Hematopoietic multipotent progenitor cell (in vitro differentiated cells): ENCODE measurements around the gene CNTNAP5. TPM values are rescaled to one million over a fixed set of nuclear protein-coding genes. Genes with fewer than 3 reads are reported as not detected.

Experiments
- DNase-seq, 3 donors: peaks; one replicate each; pipeline ENCODE4 v3.0.0-alpha.2; 2011 to 2015; ENCODE audit warnings: low read depth in 2 of 3, low spot score in 2 of 3
- total RNA-seq: library from RNA; depleted of rRNA; stranded (reverse); fragments of >200 nt; gene quantifications from one replicate; pipeline ENCODE4 v1.2.3, GENCODE V29; 2012

Gene CNTNAP5
- 0.27 TPM for total RNA-seq

GRCh38 chr2:124025171-124025580 is at the start of gene CNTNAP5:
Gene CNTNAP5, plus strand, starts transcription at chr2:124025287. Its CDS starts 364 bp downstream, at chr2:124025651.
- DNase-seq, result peak in 2 of 3 donors; percentile 70 to 79

DNA sequence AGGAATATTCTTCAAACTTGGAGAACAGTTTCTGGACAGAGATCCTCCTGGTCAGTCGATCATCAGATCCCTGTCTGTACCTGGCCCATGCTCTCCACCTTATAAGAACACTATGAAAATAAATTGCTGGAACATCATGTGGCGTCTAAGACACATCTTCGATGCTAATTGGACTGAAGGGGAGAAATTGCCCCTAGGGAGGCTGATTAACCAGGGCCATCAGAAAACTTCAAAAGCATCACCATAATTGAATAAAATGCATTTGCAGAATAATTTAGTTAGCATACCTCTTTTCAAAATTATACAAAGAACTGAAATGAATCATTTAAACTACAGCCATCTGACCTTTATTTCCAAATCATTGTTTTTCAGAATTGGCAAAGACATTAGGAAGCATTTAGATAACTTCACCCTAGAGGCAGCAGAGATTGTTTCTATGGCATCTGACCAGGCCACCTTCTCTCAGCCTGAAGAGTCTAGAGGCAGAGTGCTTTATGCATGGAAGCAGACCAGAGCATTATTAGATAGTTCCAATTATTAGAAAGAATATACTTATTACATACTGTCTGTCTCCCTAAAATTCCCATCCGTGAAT is 48.9 kb upstream of the CNTNAP5 start:
- no peak for DNase-seq

- peak in 2 of 3 donors; percentile 41 to 74 for DNase-seq
These were observed 31.3 kb upstream of the CNTNAP5 start for GRCh38 chr2:123993728-123994323.

DNA sequence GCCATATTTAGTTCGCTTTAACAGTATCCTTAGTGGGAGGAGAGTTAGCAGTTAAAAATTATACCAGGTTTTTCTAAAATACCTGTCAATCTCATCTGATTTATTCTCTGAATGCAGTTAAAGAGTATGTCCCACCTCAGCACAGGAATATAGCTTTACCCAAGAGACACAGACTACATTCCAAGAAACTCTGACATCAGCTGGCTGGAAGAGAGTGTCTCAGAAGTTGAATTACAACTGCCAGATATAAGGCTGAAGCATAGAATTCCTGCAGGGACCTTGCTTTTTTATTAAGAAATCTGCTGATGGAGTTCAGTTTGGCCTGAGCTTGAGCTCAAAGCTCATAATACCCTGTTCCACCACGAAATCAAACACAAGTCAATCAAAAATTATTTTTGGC is 25.4 kb upstream of the CNTNAP5 start:
- DNase-seq, result no peak

DNA sequence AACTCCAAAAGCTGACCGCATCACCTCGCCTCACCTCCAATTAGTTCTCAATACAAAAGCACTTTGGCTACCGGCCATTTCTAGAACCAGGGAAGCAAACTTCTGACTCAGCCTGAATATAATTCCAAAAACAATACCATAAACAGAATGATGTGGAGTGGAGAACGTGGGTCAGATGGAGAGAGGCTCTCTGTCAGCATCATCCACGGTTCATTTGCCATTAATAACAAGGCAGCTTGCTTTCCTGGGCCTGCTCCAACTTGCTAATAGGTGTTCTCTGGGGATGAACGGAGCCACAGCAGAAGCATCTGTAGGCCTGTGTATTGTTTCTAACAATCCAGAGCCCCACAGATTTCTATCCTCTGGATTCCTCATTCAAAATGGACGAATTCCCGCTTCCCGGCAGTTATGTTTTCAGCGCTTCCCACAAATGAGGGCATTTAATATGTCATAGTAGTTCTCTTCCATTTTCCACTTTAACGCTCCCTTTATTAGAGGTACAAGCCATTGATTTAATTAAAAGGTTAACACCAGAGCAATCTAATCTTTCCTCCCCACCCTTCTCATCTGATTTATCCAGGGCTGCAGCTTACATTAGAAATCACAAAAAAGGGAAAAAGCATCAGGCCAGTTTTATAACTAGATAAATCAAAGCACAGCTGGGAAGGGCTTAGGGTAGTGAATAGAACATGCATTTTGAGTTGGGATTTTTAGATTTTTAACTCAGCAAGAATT is 23.2 kb upstream of the CNTNAP5 start:
- no peak for DNase-seq

DNA sequence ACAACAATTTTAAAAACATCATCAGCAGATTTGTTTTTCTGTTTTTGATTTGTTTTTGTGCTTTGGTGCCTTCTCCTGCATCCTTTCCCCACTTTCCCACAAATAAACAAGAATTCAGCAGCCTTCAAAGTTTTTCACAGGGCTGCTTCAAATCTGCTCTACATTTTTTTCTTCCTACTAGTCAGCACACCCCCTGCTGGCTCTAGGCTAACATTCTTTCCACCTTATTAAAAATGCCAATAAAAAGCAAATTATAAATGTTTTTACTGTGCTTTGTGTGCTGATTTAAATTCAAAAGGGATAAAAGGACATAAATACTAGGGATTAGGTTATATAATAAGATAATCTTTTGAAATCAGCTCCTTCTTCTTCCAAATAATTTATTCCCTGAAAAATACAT is 6.2 kb upstream of the CNTNAP5 start:
- DNase-seq, result peak in 1 of 3 donors; percentile 55

GRCh38 chr2:124024561-124025170 is 421 bp upstream of the CNTNAP5 start:
- peak in 2 of 3 donors; percentile 7 to 10 for DNase-seq

GRCh38 chr2:124025891-124026434 is 876 bp downstream of the CNTNAP5 start:
- DNase-seq, result no peak

DNA sequence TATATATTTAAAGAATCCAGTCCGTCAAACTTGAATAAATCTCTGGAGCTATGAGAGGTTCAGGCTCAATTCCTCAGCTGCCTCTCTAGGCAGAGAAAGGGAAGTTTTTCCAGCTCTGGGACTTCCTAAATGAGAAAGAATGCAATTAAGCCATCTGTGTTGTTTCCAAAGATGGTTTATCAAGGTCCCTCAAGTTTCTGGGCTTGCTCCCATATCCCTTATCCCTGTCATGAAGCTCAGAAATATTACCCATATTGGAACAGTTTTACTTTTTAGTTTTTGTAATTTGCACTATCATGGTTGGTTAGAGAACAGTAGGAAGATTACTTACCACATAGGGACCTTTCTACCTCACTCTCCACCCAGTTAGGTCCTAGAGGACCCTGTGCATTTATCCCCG is 1.4 kb downstream of the CNTNAP5 start:
- DNase-seq, result no peak

GRCh38 chr2:124027182-124027581 is 2.1 kb downstream of the CNTNAP5 start:
- peak in 2 of 3 donors; percentile 56 to 79 for DNase-seq

DNA sequence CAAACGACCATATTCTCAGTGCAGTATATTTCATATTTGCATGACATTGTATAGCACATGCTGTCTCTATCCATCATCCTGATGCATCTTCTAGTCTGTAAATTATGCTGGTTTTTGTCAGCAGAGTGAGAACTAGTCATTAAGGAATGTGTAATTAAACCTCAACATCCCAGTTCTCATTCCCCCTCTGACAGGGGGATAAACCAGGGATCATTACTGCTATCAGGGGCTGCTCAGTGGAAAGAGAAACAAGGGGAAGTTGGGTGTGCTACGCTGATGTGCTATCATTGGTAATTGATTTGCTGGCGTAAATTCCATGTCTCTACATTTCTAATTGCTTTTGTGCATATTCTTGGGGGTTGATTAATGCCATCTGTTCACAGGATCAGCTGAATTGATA is 7.7 kb downstream of the CNTNAP5 start:
- DNase-seq, result no peak

- DNase-seq, result no peak
These were observed 9.2 kb downstream of the CNTNAP5 start for GRCh38 chr2:124034265-124034664.

- DNase-seq, result no peak
These were observed 9.9 kb downstream of the CNTNAP5 start for GRCh38 chr2:124035001-124035400.

DNA sequence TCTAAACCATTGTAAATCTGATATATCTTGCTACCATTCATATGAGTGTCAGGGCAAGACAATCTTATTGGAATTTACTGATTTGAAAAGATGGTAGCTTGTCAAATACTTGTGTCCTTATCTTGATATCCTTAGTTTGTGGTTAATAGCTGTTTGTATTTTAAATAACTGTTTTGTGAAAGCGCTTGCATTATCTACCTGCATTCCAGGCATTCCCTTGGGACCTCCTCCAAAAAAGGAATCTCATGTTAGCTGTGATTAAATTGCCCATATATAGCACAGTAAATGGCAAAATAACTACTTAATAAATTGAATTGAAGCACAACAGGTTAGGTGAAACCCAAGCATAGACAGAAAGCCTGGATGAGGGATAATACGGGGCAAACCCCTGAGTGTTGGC is 13.9 kb downstream of the CNTNAP5 start:
- no peak for DNase-seq

- no peak for DNase-seq
These were observed 14.7 kb downstream of the CNTNAP5 start for GRCh38 chr2:124039762-124040291.

- DNase-seq, result no peak
These were observed 20.8 kb downstream of the CNTNAP5 start for GRCh38 chr2:124045894-124046293.

- DNase-seq, result no peak
These were observed 21.2 kb downstream of the CNTNAP5 start for GRCh38 chr2:124046332-124046731.

- no peak for DNase-seq
These were observed 23.0 kb downstream of the CNTNAP5 start for GRCh38 chr2:124048102-124048501.

GRCh38 chr2:124048664-124049063 is 23.6 kb downstream of the CNTNAP5 start:
- no peak for DNase-seq

DNA sequence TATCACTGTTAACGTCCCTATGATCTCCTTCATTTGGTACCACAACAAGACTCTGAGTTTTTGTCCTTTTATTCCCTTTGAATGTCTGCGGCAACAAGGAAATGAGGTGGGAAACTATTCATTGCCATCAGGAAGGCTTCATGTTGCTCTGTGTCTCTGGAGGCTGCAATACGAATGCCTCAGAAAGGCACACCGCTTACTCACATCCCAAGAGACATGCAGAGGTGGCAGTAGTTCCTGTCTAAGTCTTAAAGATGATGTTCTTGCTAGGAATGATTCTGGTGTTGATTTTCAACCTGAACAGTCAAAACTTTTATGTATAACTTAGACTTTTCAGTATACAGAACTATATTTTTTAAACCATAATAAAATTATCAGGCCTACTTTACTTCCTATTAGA is 24.0 kb downstream of the CNTNAP5 start:
- no peak for DNase-seq
